Suprapubic skin (tissue), 3 donors: ENCODE results near the gene IL11RA.

Source experiments
- CTCF ChIP-seq, 2 donors: fragments of 200-600 bp in 1 of 2; fragments of 450-650 bp in 1 of 2; sonication (generic) in 1 of 2; IDR thresholded peaks; one replicate each; pipeline ENCODE4 v1.5.1; 2016 to 2019; ENCODE audit warnings: antibody characterized with exemption in 2 of 2, mild to moderate bottlenecking in 1 of 2, moderate library complexity in 1 of 2
- POLR2A ChIP-seq, 2 donors: fragments of 450-650 bp; IDR thresholded peaks; one replicate each; pipeline ENCODE4 v1.6.1; 2017; ENCODE audit warnings: antibody characterized with exemption in 2 of 2, mild to moderate bottlenecking in 2 of 2, moderate library complexity in 2 of 2

- TF ChIP-seq CTCF (IDR thresholded peaks at IDR 0.05) (no peak), POLR2A (IDR thresholded peaks at IDR 0.05) (no peak)
Measured at GRCh38 chr9:34606190-34606589, 45.8 kb upstream of the IL11RA start.
